Activated T-cell treated with anti-CD3 and anti-CD28 coated beads for 24 hours (primary cell): Measurements from ENCODE around the gene RPL5.

Source experiments
- DNase-seq: peaks from one replicate; pipeline ENCODE4 v3.0.0-alpha.2; 2020; ENCODE audit warnings: low read depth

RPL5 gene

GRCh38 chr1:92820024-92820423, 11.8 kb upstream of the RPL5 start:
- DNase-seq = no peak

- DNase-seq = no peak
Measured at GRCh38 chr1:92820551-92820950, 11.3 kb upstream of the RPL5 start.

- DNase-seq = no peak
Measured at GRCh38 chr1:92822879-92823278, 9.0 kb upstream of the RPL5 start.

GRCh38 chr1:92826792-92827191, 5.0 kb upstream of the RPL5 start:
- DNase-seq = no peak

GRCh38 chr1:92831368-92831761, 475 bp upstream of the RPL5 start:
- DNase-seq = no peak

GRCh38 chr1:92832537-92833114, 786 bp downstream of the RPL5 start:
- DNase-seq = no peak

GRCh38 chr1:92833840-92834239, 2.0 kb downstream of the RPL5 start:
- no peak for DNase-seq

- DNase-seq = no peak
Measured at GRCh38 chr1:92834617-92835016, 2.8 kb downstream of the RPL5 start.

GRCh38 chr1:92837062-92837461, 5.2 kb downstream of the RPL5 start:
- DNase-seq = no peak

GRCh38 chr1:92838519-92838918, 6.7 kb downstream of the RPL5 start:
- DNase-seq = no peak

- no peak for DNase-seq
Measured at GRCh38 chr1:92839442-92839841, 7.6 kb downstream of the RPL5 start.

GRCh38 chr1:92840600-92840999, 8.8 kb downstream of the RPL5 start:
- DNase-seq = no peak

- DNase-seq = no peak
Measured at GRCh38 chr1:92842082-92843045, 10.5 kb downstream of the RPL5 start.

GRCh38 chr1:92843046-92843423, 11.2 kb downstream of the RPL5 start:
- DNase-seq = no peak

GRCh38 chr1:92843429-92844352, 11.9 kb downstream of the RPL5 start:
- DNase-seq = no peak

GRCh38 chr1:92844439-92844838, 12.6 kb downstream of the RPL5 start:
- DNase-seq = no peak

- DNase-seq = no peak
Measured at GRCh38 chr1:92845908-92846307, 14.1 kb downstream of the RPL5 start.

- DNase-seq = no peak
Measured at GRCh38 chr1:92848201-92848600, 16.4 kb downstream of the RPL5 start.

GRCh38 chr1:92850019-92850418, 18.2 kb downstream of the RPL5 start:
- no peak for DNase-seq

GRCh38 chr1:92851729-92852128, 19.9 kb downstream of the RPL5 start:
- DNase-seq = no peak

GRCh38 chr1:92853299-92853698, 21.5 kb downstream of the RPL5 start:
- DNase-seq = no peak

GRCh38 chr1:92854101-92854785, 22.4 kb downstream of the RPL5 start:
- no peak for DNase-seq
